ENCODE results near the gene MDH2. TPM values are rescaled to one million over a fixed set of nuclear protein-coding genes. Genes with fewer than 3 reads are reported as not detected.
A peak's percentile ranks its signal among the peaks of the same experiment; 100 is the strongest.

The MDH2 gene
- total and polyA plus RNA-seq, 2 of the 8 experiments (the other 6 are each of a cell fraction or from before 2014, with no cell fraction given): 203 to 254 TPM

DNA sequence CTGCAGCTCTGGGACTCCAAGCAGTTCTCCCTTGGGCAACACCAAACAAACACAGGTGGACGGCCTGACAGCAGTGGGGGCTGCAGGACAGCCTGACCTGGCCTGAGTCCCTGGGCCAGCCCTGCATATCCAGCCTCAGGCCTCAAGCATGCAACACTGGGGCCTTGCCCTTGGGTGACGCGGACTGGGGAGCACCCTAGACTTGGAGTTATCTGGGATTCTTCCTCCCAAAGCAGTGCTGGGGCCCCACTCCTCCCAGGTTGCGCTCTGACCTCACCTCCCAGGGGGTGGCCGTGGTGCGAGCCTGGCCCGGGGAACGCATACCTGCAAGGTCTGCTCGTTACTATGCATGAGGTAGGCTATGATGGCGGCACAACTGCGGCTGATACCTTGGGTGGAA is 47.3 kb upstream of the MDH2 start:
- Histone ChIP-seq H2AFZ (ENCODE audit: low read length) (no peak overlapping the region), H3K4me3 (ENCODE audit: extremely low read depth in 1 of 4, insufficient read depth in 2 of 4, low read depth in 3 of 4, low read length in 4 of 4) (no peak overlapping the region), H4K91ac (replicated peaks; ENCODE audit: insufficient read length, low read length) (no peak overlapping the region), H3K4me2 (ENCODE audit: insufficient read depth in 1 of 2, low read depth in 2 of 2, low read length in 2 of 2) (no peak overlapping the region), H2BK5ac (ENCODE audit: low read depth, low read length) (no peak overlapping the region), H2BK15ac (ENCODE audit: low read length) (no peak overlapping the region), H4K8ac (ENCODE audit: extremely low read depth, insufficient read depth, low read length) (peak overlapping the region; percentile 39; the same call in 1 of the 2 replicates), H2BK120ac (replicated peaks; ENCODE audit: low read depth, low read length) (no peak overlapping the region), H3K14ac (ENCODE audit: insufficient read length) (no peak overlapping the region), H3K9ac (replicated peaks in 1 of 4; ENCODE audit: extremely low read depth in 1 of 4, low read depth in 3 of 4, low read length in 3 of 4) (no peak overlapping the region), H3K79me2 (ENCODE audit: control insufficient read depth in 1 of 2, insufficient read depth in 2 of 2, low read length in 2 of 2) (no peaks in the 10 kb centered on the region), H3K36me3 (ENCODE audit: control insufficient read depth in 2 of 4, insufficient read depth in 4 of 4, low read length in 3 of 4) (peaks cover 0 to 4% (median 0%) of the 10 kb centered on the region in 4 experiments; a peak in 2 of 8 replicates), H3K4ac (replicated peaks; ENCODE audit: insufficient read length, low read depth, low read length) (no peak overlapping the region), H2AK5ac (ENCODE audit: low read depth, low read length) (no peak overlapping the region), H3K23me2 (ENCODE audit: low read depth, low read length) (no peaks in the 10 kb centered on the region), H2BK20ac (ENCODE audit: low read length) (no peak overlapping the region), H3K4me1 (replicated peaks in 1 of 4; ENCODE audit: control insufficient read depth in 3 of 4, insufficient read depth in 4 of 4, low read length in 3 of 4) (no peaks in the 10 kb centered on the region), H2BK12ac (ENCODE audit: low read depth, low read length) (no peak overlapping the region), H4K20me1 (replicated peaks in 1 of 2; ENCODE audit: control insufficient read depth in 1 of 2, insufficient read depth in 2 of 2, low read length in 2 of 2) (no peaks in the 10 kb centered on the region), H3K9me3 (ENCODE audit: insufficient read depth in 2 of 2, low read depth in 1 of 2, low read length in 1 of 2) (no peaks in the 10 kb centered on the region), H3K27ac (ENCODE audit: low read depth, low read length) (no peak overlapping the region), H3K27me3 (replicated peaks in 1 of 4; ENCODE audit: control insufficient read depth in 3 of 4, extremely low read depth in 1 of 4, insufficient read depth in 3 of 4, low read length in 3 of 4) (no peaks in the 10 kb centered on the region), H3K23ac (ENCODE audit: insufficient read length) (no peak overlapping the region), H3K56ac (replicated peaks; ENCODE audit: insufficient read length, low read depth, low read length) (no peak overlapping the region), H3K79me1 (ENCODE audit: low read depth, low read length) (no peaks in the 10 kb centered on the region), H4K5ac (ENCODE audit: insufficient read length, low read depth, low read length) (no peak overlapping the region), H3K18ac (ENCODE audit: extremely low read depth, low read length) (no peak overlapping the region)
- FAIRE-seq (no peak), DNase-seq (ENCODE audit: low read depth in 1 of 2, low spot score in 2 of 2) (no peak)
- CTCF ChIA-PET (ENCODE audit: partially characterized antibody): interaction anchor here (1.7 kb wide), 1 partner anchor 19 kb away, joined by 9 read pairs; no protein-coding TSS in a partner anchor
- TF ChIP-seq TBP (IDR thresholded peaks at IDR 0.05; ENCODE audit: low read depth, low read length) (no peak), FOSL1 (IDR thresholded peaks at IDR 0.05; ENCODE audit: insufficient read depth, low read depth, low read length) (no peak), CREB1 (IDR thresholded peaks at IDR 0.05) (no peak), MAFK (IDR thresholded peaks at IDR 0.05; ENCODE audit: low read depth, low read length) (no peak), POLR2A (IDR thresholded peaks at IDR 0.05; ENCODE audit: control extremely low read depth in 1 of 2, low read depth in 2 of 2, low read length in 2 of 2) (no peak), GTF2F1 (IDR thresholded peaks at IDR 0.05; ENCODE audit: borderline replicate concordance, low read depth, low read length) (no peak), SAP30 (IDR thresholded peaks at IDR 0.05; ENCODE audit: insufficient read depth, insufficient replicate concordance, low read length) (no peak), JUN (IDR thresholded peaks at IDR 0.05; ENCODE audit: low read depth, low read length) (no peak), KDM1A (IDR thresholded peaks at IDR 0.05; ENCODE audit: borderline replicate concordance, low read length) (no peak)
- POLR2A ChIA-PET (ENCODE audit: partially characterized antibody): no interaction called here
- WGBS, 2 experiments (ENCODE audit: extremely low coverage in 1 of 2, insufficient coverage in 1 of 2, insufficient read length in 1 of 2, insufficient replicate concordance in 2 of 2, low coverage in 1 of 2, low lambda C conversion rate in 2 of 2, missing lambda C conversion rate in 1 of 2): 94% methylated on average over 11 of the region's 11 CpGs; no CpG with 5 or more reads in 1 of the 2 experiments
